ENCODE measurements around the gene ANKRD37.
"Not testable (repeated sequence)": the region's sequence is repeated elsewhere in the genome, so short reads cannot be mapped to it uniquely, and the experiment has no call there.

The ANKRD37 gene, protein sequence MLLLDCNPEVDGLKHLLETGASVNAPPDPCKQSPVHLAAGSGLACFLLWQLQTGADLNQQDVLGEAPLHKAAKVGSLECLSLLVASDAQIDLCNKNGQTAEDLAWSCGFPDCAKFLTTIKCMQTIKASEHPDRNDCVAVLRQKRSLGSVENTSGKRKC

DNA sequence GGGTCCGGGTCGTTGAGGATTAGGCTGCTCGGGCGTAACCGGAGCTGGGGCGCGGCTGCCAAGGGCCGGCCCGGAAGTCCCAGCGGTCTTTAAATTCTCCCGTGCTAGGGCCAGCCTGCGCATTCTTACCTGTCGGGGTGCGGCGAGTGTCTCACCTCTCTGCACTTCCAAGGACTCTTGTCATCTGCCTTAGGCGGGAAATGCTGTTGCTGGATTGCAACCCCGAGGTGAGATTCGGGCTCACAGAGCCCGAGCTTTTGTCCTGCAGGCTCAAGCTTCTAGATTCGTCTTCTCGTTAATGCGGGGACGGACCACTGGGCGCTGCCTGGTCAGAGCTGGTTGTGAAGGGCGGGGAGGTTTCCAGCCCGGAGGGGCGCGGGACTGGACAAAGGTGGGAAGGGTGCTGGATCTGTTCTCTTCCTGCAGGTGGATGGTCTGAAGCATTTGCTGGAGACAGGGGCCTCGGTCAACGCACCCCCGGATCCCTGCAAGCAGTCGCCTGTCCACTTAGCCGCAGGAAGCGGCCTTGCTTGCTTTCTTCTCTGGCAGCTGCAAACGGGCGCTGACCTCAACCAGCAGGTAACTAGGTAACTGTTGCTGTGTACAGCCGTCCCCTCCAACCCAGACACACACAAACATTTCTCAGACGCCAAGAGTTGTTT lies at the start of gene ANKRD37:
Gene ANKRD37 (plus strand): TSS at position 118 of the 662 bp plus-strand sequence. CDS start 83 bp downstream, at position 201.
- no peak for DNase-seq

- DNase-seq: no peak
Measured at GRCh38 chr4:185346975-185347601, 49.6 kb upstream of the ANKRD37 start.

DNA sequence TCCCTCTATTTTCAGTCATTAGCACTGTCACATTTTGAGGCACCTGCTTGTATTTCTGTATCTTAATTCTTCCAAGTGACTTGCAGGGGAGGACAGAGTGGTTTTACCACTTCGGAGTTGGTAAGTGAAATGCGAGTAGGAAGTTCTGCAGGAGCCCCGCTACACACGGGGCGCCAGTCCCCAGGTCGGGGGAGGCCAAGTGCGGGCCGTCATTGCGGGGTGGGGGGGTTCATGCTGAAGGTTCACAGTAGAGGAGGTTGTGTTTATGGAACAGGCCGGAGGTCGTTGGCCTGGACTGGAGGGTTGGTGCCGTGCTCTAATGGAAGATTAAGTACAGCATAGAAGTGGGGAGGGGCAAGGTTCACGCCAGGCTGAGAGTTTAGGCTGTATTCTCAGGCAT lies 45.0 kb upstream of the ANKRD37 start:
- no peak for DNase-seq

GRCh38 chr4:185352202-185352601 lies 44.4 kb upstream of the ANKRD37 start:
- no peak for DNase-seq

- no peak for DNase-seq
Measured at GRCh38 chr4:185352741-185353140, 43.9 kb upstream of the ANKRD37 start.

GRCh38 chr4:185357211-185357610 lies 39.4 kb upstream of the ANKRD37 start:
- DNase-seq: no peak

GRCh38 chr4:185357733-185358440 lies 38.8 kb upstream of the ANKRD37 start:
- no peak for DNase-seq

- no peak for DNase-seq
Measured at GRCh38 chr4:185358514-185358913, 38.1 kb upstream of the ANKRD37 start.

DNA sequence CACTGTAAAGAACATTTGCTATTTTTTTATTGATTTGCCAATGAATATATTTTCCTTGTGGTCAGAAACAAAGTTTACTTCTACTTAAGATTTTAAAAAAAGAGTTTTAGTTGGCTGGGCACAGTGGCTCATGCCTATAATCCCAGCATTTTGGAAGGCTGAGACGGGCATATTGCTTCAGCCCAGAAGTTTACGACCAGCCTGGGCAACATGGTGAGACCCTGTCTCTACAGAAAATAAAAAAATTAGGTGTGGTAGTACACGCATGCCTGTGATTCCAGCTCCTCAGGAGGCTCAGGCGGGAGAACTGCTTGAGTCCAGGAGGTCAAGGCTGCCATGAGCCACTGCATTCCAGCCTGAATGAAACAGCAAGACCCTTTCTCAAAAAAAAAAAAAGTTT lies 37.7 kb upstream of the ANKRD37 start:
- no peak for DNase-seq

DNA sequence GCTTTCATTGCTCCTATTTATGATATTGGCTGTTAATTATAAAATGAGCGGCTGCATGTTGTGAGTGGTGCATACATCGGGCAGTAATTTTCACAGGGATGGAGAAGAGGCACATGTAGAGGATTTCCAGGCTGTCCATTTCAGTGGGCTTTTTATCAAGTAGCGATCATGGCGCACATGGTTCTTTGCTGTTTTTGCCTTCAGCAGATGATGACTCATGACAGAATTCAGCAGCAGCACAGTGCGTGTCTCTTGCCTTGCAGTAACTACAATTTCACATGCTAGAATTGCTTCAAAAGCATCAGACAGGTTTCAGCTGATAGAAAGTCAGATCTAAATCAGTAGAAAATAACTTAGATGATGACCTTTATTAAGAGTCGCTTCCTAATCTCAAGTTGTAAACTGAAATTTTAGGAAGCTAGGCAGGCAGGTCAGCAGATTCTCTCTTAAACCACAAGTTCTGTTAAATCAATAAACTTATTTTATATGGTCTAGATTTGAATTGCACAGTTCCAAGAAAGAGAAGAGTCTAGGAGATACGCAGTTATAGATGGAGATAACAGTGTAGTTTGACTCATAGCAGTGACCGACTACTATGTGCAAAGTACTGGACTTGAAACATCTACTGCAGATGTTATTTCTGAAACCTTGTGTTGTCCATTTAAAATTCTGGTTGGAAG lies 36.7 kb upstream of the ANKRD37 start:
- DNase-seq: no peak

- DNase-seq: no peak
Measured at GRCh38 chr4:185361872-185362271, 34.8 kb upstream of the ANKRD37 start.

DNA sequence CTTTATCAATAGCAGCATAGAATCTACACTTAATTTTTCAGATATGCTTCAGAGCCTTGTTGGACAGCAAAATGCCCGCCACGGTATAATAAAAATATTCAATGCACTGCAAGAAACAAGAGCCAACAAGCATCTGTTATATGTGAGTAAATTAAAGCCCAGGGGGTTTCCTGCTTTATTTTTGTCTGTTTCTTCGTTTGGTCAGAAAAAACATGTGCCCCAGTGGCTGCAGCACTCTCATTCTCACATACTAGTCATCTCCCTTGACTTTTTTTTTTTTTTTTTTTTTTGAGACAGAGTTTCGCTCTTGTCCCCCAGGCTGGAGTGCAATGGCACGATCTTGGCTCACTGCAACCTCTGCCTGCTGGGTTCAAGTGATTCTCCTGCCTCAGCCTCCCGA lies 34.1 kb upstream of the ANKRD37 start:
- DNase-seq: not testable (repeated sequence)

- DNase-seq: no peak
Measured at GRCh38 chr4:185363251-185363650, 33.4 kb upstream of the ANKRD37 start.

DNA sequence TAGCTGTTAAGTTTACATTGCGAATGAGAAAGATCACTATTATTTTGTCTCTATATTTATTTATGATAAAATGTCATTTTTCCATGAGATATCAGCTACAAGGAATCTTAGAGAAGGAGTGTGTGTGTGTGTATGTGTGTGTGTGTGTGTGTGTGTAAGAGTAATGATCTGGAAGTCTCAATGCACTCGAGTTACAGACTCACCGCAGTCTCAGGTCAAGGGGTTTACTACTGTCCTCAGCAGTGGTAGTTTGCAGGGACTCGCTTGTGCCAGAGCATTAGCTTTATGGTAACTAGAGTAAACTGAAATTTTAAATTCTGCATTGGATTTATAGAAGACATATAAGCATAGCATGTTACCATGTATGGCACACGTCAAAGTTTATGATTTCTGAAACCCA lies 31.8 kb upstream of the ANKRD37 start:
- no peak for DNase-seq

DNA sequence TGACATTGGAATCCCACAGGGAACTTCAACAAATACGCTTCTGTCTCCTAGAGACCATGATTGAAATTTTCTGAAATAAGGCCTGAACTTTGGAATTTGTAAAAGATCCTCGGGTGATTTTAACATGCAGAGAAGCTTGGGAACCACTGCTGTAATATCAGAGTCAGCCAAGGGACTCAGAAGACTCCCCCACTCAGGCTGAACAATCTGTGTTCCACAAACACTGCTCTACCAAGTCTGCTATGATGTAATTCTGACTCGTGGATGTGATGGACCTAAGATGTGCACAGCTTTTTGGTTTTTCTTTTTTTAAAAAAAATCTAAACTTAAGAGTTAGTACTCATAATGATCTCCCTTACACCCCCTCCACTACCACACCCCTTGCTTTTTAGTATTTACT lies 26.9 kb upstream of the ANKRD37 start:
- no peak for DNase-seq

DNA sequence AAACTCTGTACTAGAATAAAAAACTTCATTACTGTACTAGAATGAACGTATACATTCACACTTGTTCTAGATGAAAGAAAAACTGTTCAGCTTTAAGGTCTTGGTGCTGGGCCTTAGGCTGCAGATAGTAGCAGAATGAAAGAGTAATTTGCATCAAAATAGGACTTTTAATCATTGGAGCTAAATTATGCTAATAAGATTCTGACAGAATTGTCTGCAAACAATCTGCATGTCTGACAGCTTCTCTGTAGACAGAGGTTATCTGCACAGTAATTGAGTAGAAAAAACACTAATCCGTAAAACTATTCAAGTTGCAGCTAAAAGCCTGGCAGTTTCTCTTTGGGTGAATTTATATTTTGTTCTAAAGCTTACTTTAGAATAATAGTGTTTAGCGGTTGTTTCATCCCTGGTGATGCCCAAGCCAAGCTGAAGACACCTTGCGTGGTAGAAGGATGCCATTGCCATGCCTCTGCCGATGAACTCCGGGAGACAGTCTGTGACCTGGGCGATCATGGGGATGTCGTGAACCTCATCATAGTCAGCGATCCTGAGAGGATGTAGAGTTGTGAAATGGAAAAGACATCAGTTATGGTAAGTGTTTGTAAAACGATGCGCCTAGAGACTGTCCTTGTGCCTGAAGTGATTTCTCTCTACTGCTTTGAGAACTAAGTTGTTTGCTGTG lies 26.2 kb upstream of the ANKRD37 start:
- no peak for DNase-seq

DNA sequence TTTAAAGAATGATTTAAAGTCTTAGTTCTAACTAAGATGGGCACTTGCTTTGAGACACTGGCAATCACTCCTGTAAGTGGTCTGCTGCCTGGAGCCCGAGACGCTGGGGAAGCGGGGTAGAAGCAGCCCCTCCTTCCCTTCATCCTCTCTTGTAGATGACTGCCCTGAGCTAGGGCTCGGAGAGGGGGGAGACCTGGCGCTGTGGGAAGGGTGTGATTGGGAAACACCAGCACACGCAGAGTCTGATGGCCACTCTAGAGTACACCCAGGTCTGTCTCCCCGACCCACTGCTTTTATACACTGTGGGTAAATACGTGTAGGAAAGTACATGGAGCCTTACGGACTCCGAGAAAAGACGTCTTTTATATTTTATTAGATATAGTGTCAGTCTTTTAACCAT lies 24.9 kb upstream of the ANKRD37 start:
- DNase-seq: no peak

DNA sequence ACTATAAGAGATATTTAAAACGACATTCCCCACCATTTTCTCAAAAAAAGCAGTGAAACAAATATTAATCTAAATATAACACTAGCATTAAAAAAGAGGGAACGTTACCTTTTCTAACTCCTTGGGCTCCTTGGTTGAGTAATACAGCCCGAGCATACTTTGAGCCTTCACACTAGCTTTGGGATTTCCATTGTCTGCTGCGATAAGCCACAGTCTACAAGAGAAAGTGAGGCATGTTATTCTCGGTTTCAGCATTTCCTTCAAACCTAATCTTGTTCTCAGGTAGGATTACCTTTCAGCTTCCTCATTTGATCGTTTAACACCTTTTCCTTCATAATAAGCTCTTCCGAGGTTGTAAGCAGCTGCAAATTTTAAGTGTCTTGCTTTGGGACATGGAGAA lies 22.6 kb upstream of the ANKRD37 start:
- no peak for DNase-seq

- DNase-seq: no peak
Measured at GRCh38 chr4:185374573-185374972, 22.1 kb upstream of the ANKRD37 start.

GRCh38 chr4:185378264-185378663 lies 18.4 kb upstream of the ANKRD37 start:
- no peak for DNase-seq

- DNase-seq: no peak
Measured at GRCh38 chr4:185379326-185380295, 17.0 kb upstream of the ANKRD37 start.
